Medulla oblongata (tissue), 1 donor: Measurements from ENCODE around the gene DOLPP1.
A peak's percentile ranks its signal among the peaks of the same experiment; 100 is the strongest.

Experiments
- DNase-seq: peaks from one replicate; pipeline ENCODE4 v3.0.0-alpha.2; 2015; ENCODE audit errors: extremely low spot score

DOLPP1 gene

GRCh38 chr9:129138476-129139232 lies 57.7 kb downstream of the DOLPP1 start:
- peak; percentile 27 for DNase-seq

- peak; percentile 97 for DNase-seq
These were observed 58.5 kb downstream of the DOLPP1 start for GRCh38 chr9:129139233-129139992.

- DNase-seq, result peak; percentile 96
These were observed 59.1 kb downstream of the DOLPP1 start for GRCh38 chr9:129139993-129140396.
